H9 (cell line): ENCODE results near the gene TENM3. TPM values are rescaled to one million over a fixed set of nuclear protein-coding genes. Genes with fewer than 3 reads are reported as not detected.

ENCODE experiments used
- DNase-seq: peaks from one replicate; pipeline ENCODE4 v3.0.0-alpha.2; 2017
- H2AFZ ChIP-seq: one replicate; pipeline ENCODE4 v1.6.1; 2013; ENCODE audit warnings: mild to moderate bottlenecking, low read length, control low read depth, moderate library complexity
- H2AK5ac ChIP-seq: 2 replicates; pipeline ENCODE4 v1.6.1; 2013; ENCODE audit warnings: low read length, control low read depth, mixed read lengths; ENCODE audit not compliant: insufficient read length
- H2BK120ac ChIP-seq: one replicate; pipeline ENCODE4 v1.6.1; 2013; ENCODE audit warnings: low read depth, mild to moderate bottlenecking, low read length, control low read depth, inconsistent platforms; ENCODE audit not compliant: poor library complexity, severe bottlenecking
- H2BK12ac ChIP-seq: 2 replicates; pipeline ENCODE4 v1.6.1; 2013; ENCODE audit warnings: low read length, control low read depth, mixed read lengths, low read depth; ENCODE audit not compliant: insufficient read length
- H2BK15ac ChIP-seq: 2 replicates; pipeline ENCODE4 v1.6.1; 2013; ENCODE audit warnings: low read depth, low read length, control low read depth
- H2BK20ac ChIP-seq: one replicate; pipeline ENCODE4 v1.6.1; 2013; ENCODE audit warnings: low read depth, mild to moderate bottlenecking, low read length, control low read depth, inconsistent platforms; ENCODE audit not compliant: poor library complexity, severe bottlenecking
- H2BK5ac ChIP-seq: 2 replicates; pipeline ENCODE4 v1.6.1; 2013; ENCODE audit warnings: low read length, control low read depth, mixed read lengths; ENCODE audit not compliant: insufficient read length
- H3K14ac ChIP-seq: 2 replicates; pipeline ENCODE4 v1.6.1; 2013; ENCODE audit warnings: low read length, control low read depth; ENCODE audit not compliant: insufficient read depth
- H3K18ac ChIP-seq: 2 replicates; pipeline ENCODE4 v1.6.1; 2013; ENCODE audit warnings: low read depth, mild to moderate bottlenecking, mixed read lengths, low read length, control low read depth; ENCODE audit not compliant: insufficient read length
- H3K23ac ChIP-seq: 2 replicates; pipeline ENCODE4 v1.6.1; 2013; ENCODE audit warnings: low read length, control low read depth, mixed read lengths, low read depth; ENCODE audit not compliant: insufficient read length
- H3K23me2 ChIP-seq: 2 replicates; pipeline ENCODE4 v1.6.1; 2013; ENCODE audit warnings: low read depth, mild to moderate bottlenecking, mixed read lengths, low read length, control low read depth; ENCODE audit not compliant: insufficient read length, poor library complexity, severe bottlenecking
- H3K27ac ChIP-seq: 2 replicates; pipeline ENCODE4 v1.5.1; 2013; ENCODE audit warnings: low read length, control low read depth, mixed read lengths, low read depth; ENCODE audit not compliant: insufficient read length
- H3K27me3 ChIP-seq: 2 replicates; pipeline ENCODE4 v1.6.1; 2013; ENCODE audit warnings: low read length, control low read depth, inconsistent platforms; ENCODE audit not compliant: insufficient read depth
- H3K4ac ChIP-seq: 2 replicates; pipeline ENCODE4 v1.6.1; 2013; ENCODE audit warnings: low read depth, mild to moderate bottlenecking, control low read depth, inconsistent platforms, low read length, moderate library complexity
- H3K4me1 ChIP-seq: 2 replicates; pipeline ENCODE4 v1.6.1; 2013; ENCODE audit warnings: low read length, control low read depth, inconsistent platforms; ENCODE audit not compliant: insufficient read depth
- H3K4me2 ChIP-seq: 2 replicates; pipeline ENCODE4 v1.6.1; 2013; ENCODE audit warnings: low read length, control low read depth, mixed read lengths; ENCODE audit not compliant: insufficient read length, insufficient read depth
- H3K56ac ChIP-seq: 2 replicates; pipeline ENCODE4 v1.6.1; 2013; ENCODE audit warnings: low read depth, mild to moderate bottlenecking, mixed read lengths, low read length, control low read depth; ENCODE audit not compliant: insufficient read length
- H3K79me1 ChIP-seq: 2 replicates; pipeline ENCODE4 v1.6.1; 2013; ENCODE audit warnings: low read depth, mild to moderate bottlenecking, moderate library complexity, low read length, control low read depth, inconsistent platforms; ENCODE audit not compliant: insufficient read depth, poor library complexity, severe bottlenecking
- H3K79me2 ChIP-seq: 2 replicates; pipeline ENCODE4 v1.6.1; 2013; ENCODE audit warnings: low read length, control low read depth, inconsistent platforms; ENCODE audit not compliant: insufficient read depth
- H3K9ac ChIP-seq: 2 replicates; pipeline ENCODE4 v1.6.1; 2013; ENCODE audit warnings: low read length, control low read depth, mixed read lengths; ENCODE audit not compliant: insufficient read length; ENCODE audit errors: extremely low read depth
- H3K9me3 ChIP-seq: one replicate; pipeline ENCODE4 v1.6.1; 2013; ENCODE audit warnings: low read depth, low read length, inconsistent platforms; ENCODE audit not compliant: control insufficient read depth
- H3T11ph ChIP-seq: one replicate; pipeline ENCODE4 v1.6.1; 2013; ENCODE audit warnings: mild to moderate bottlenecking, low read length, control low read depth, inconsistent platforms
- H4K20me1 ChIP-seq: one replicate; pipeline ENCODE4 v1.6.1; 2013; ENCODE audit not compliant: control insufficient read depth, insufficient read length, insufficient read depth
- H4K5ac ChIP-seq: 2 replicates; pipeline ENCODE4 v1.6.1; 2013; ENCODE audit warnings: low read depth, mild to moderate bottlenecking, mixed read lengths, low read length, control low read depth; ENCODE audit not compliant: insufficient read length
- H4K8ac ChIP-seq: replicated peaks from 2 replicates; pipeline ENCODE4 v1.6.1; 2013; ENCODE audit warnings: low read length, control low read depth, mixed read lengths, low read depth; ENCODE audit not compliant: insufficient read length
- H4K91ac ChIP-seq: 2 replicates; pipeline ENCODE4 v1.6.1; 2013; ENCODE audit warnings: low read depth, mild to moderate bottlenecking, moderate library complexity, mixed read lengths, low read length, control low read depth; ENCODE audit not compliant: insufficient read length
- H3K27ac Mint-ChIP-seq, 3 experiments: 2 replicates in 2 of 3; 3 replicates in 1 of 3; pipeline ENCODE4 v1.8.0; 2020 to 2021; ENCODE audit warnings: mixed read lengths in 3 of 3, mild to moderate bottlenecking in 1 of 3, moderate library complexity in 1 of 3
- H3K27me3 Mint-ChIP-seq: 2 replicates; pipeline ENCODE4 v1.8.0; 2021; ENCODE audit warnings: low read depth, mild to moderate bottlenecking, moderate library complexity, mixed read lengths
- H3K36me3 Mint-ChIP-seq, 3 experiments: 2 replicates in 2 of 3; 3 replicates in 1 of 3; pipeline ENCODE4 v1.8.0; 2020 to 2021; ENCODE audit warnings: low read depth in 3 of 3, mixed read lengths in 3 of 3; ENCODE audit not compliant: insufficient read depth in 1 of 3
- H3K4me1 Mint-ChIP-seq, 2 experiments: 2 replicates each; pipeline ENCODE4 v1.8.0; 2020; ENCODE audit warnings: mixed read lengths in 2 of 2
- H3K4me3 Mint-ChIP-seq, 2 experiments: 2 replicates in 1 of 2; 3 replicates in 1 of 2; pipeline ENCODE4 v1.8.0; 2020 to 2021; ENCODE audit warnings: mild to moderate bottlenecking in 2 of 2, mixed read lengths in 2 of 2, moderate library complexity in 1 of 2
- H3K9me3 Mint-ChIP-seq, 2 experiments: 2 replicates in 1 of 2; 3 replicates in 1 of 2; pipeline ENCODE4 v1.8.0; 2020; ENCODE audit warnings: mild to moderate bottlenecking in 2 of 2, mixed read lengths in 2 of 2, moderate library complexity in 1 of 2
- CTCF ChIP-seq: fragments of 200-600 bp; sonication (generic); conservative IDR thresholded peaks from 3 replicates; pipeline ENCODE4 v1.8.0; 2021; ENCODE audit warnings: antibody characterized with exemption, mild to moderate bottlenecking
- WGBS: extraction: QIAGEN DNeasy Blood & Tissue Kit; methylation state at CpG from one replicate; pipeline ENCODE4 v1.1.7; 2013; ENCODE audit warnings: missing lambda C conversion rate, low lambda C conversion rate, mixed read lengths; ENCODE audit not compliant: insufficient read length; ENCODE audit errors: extremely low coverage; 5-methylcytosine and 5-hydroxymethylcytosine counted together
- total RNA-seq: library from RNA; stranded (reverse); gene quantifications from 2 replicates; pipeline ENCODE4 v1.2.1, GENCODE V29; 2021

TENM3 gene
- total RNA-seq, 1 experiment from 2014 or later: 49.6 TPM

- Histone ChIP-seq H3K23ac (no peak overlapping the region), H4K8ac (no peak overlapping the region), H3K27ac (no peak overlapping the region), H4K91ac (no peak overlapping the region), H2AK5ac (no peak overlapping the region), H3K79me2 (no peaks in the 10 kb centered on the region), H3K4me1 (no peaks in the 10 kb centered on the region), H2BK12ac (no peak overlapping the region), H2BK20ac (no peak overlapping the region), H3K9me3 (no peaks in the 10 kb centered on the region), H3K79me1 (no peaks in the 10 kb centered on the region), H2AFZ (no peak overlapping the region), H3T11ph (no peak overlapping the region), H4K5ac (no peak overlapping the region), H3K9ac (no peak overlapping the region), H2BK120ac (no peak overlapping the region), H4K20me1 (no peaks in the 10 kb centered on the region), H3K56ac (no peak overlapping the region), H3K4ac (no peak overlapping the region), H2BK15ac (no peak overlapping the region), H3K23me2 (no peaks in the 10 kb centered on the region), H2BK5ac (no peak overlapping the region), H3K18ac (no peak overlapping the region), H3K27me3 (no peaks in the 10 kb centered on the region), H3K14ac (no peak overlapping the region), H3K4me2 (no peak overlapping the region)
- Mint-ChIP-seq H3K9me3 (no peaks in the 10 kb centered on the region), H3K27me3 (no peaks in the 10 kb centered on the region), H3K27ac (no peak overlapping the region), H3K36me3 (peaks cover 27 to 38% (median 34%) of the 10 kb centered on the region in 3 experiments), H3K4me3 (no peak overlapping the region), H3K4me1 (peaks cover 16 to 18% of the 10 kb centered on the region in 2 experiments)
- TF ChIP-seq CTCF: no peak
- DNase-seq: no peak
- WGBS: no CpG with 5 or more reads among the region's 85 CpGs
Observed at GRCh38 chr4:182799515-182800215, 556.5 kb downstream of the TENM3 start.
